ENCODE results near the gene SFRP2.

DNA sequence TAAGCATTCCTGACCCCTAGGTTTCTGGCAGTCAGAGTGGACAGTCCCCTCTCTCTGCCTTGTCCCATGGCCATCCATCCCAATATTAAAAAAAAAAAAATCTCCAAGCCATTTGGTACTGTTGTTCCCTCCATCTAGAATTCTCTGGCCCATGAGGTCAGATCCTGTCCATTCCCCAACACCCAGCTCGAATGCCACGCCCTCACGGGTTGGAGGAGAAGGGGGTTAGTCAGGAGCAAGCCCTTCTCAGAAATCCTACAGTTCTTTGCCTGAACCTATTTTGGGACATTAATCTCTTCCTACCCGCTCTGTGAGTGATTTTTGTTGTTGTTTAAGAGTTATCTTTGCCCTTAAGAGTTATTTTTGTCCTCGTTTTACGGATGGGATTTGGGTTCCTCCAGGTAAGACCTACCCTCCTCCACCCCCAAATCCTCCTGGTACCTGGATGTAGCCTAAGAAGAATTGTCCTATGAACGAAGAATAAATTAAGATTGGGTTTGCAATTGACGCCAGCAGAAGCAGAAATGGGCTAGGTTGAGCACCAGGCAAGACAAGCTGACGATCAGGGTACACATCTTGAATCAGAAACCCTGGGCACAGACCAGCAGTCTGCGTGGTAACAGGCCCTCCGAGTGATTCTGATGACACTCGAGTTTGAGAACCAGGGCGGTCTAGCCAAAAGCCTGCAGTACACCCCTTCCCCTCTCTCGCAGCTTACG lies 30.0 kb downstream of the SFRP2 start:
- TF ChIP-seq POLR2AphosphoS5 (IDR thresholded peaks at IDR 0.05; ENCODE audit: borderline replicate concordance, low read depth, low read length) (no peak), EZH2 (IDR thresholded peaks at IDR 0.05) (no peak), FOXP2 (optimal IDR thresholded peaks at IDR 0.05; ENCODE audit: control extremely low read depth, extremely low read length, insufficient read depth) (no peak)

All from SK-N-MC (cell line).